ENCODE measurements around the gene ALPP.
"Not testable (repeated sequence)": the region's sequence is repeated elsewhere in the genome, so short reads cannot be mapped to it uniquely, and the experiment has no call there.

DNA sequence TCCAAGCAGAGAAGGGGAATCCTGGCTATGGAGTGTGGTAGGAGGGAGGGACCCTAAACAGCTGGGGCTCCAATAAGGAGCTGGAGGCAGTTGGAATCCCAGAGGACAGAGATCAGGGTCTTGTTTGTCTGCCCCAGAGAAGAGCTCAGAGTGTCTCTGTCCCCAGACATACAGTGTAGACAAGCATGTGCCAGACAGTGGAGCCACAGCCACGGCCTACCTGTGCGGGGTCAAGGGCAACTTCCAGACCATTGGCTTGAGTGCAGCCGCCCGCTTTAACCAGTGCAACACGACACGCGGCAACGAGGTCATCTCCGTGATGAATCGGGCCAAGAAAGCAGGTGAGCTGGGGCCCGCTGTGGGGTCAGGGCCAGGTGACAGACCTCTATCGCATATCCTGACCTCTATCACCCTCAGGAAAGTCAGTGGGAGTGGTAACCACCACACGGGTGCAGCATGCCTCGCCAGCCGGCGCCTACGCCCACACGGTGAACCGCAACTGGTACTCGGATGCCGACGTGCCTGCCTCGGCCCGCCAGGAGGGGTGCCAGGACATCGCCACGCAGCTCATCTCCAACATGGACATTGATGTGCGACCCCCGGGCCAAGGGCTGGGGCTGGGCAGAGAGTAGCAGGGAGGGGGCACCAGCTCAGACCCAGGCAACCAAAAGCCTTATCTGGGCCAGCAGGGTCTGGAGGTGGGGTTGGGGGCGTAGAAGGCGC, 29.0 kb downstream of the ALPP start:
- TF ChIP-seq, protein P1, sequence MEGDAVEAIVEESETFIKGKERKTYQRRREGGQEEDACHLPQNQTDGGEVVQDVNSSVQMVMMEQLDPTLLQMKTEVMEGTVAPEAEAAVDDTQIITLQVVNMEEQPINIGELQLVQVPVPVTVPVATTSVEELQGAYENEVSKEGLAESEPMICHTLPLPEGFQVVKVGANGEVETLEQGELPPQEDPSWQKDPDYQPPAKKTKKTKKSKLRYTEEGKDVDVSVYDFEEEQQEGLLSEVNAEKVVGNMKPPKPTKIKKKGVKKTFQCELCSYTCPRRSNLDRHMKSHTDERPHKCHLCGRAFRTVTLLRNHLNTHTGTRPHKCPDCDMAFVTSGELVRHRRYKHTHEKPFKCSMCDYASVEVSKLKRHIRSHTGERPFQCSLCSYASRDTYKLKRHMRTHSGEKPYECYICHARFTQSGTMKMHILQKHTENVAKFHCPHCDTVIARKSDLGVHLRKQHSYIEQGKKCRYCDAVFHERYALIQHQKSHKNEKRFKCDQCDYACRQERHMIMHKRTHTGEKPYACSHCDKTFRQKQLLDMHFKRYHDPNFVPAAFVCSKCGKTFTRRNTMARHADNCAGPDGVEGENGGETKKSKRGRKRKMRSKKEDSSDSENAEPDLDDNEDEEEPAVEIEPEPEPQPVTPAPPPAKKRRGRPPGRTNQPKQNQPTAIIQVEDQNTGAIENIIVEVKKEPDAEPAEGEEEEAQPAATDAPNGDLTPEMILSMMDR (IDR thresholded peaks at IDR 0.05), result not testable (repeated sequence)
- TF ChIP-seq POLR2A (IDR thresholded peaks at IDR 0.05), result not testable (repeated sequence)

All from testis (tissue), 2 donors.